GM23338 (cell line): Measurements from ENCODE around the gene UBE3A. TPM values are rescaled to one million over a fixed set of nuclear protein-coding genes. Genes with fewer than 3 reads are reported as not detected.

Experiments used
- ATAC-seq: fragments of 200-7000 bp; cut with Tn5 transposase; 3 replicates; pipeline ENCODE4 v1.9.1; 2020
- DNase-seq: peaks from one replicate; pipeline ENCODE4 v3.0.0-alpha.2; 2015; ENCODE audit warnings: low spot score
- H2AFZ ChIP-seq: fragments of 200-600 bp; sonication (generic); 2 replicates; pipeline ENCODE4 v1.8.0; 2016; ENCODE audit warnings: antibody characterized with exemption, mild to moderate bottlenecking, moderate library complexity
- H3F3A ChIP-seq: fragments of 200-600 bp; sonication (generic); replicated peaks from 2 replicates; pipeline ENCODE4 v1.8.0; 2017; ENCODE audit warnings: antibody characterized with exemption, mixed run types, low read depth
- H3K27ac ChIP-seq: fragments of 200-600 bp; sonication (generic); 2 replicates; pipeline ENCODE4 v1.6.1; 2016; ENCODE audit warnings: low read depth
- H3K27me3 ChIP-seq: fragments of 200-600 bp; sonication (generic); 2 replicates; pipeline ENCODE4 v1.8.0; 2016; ENCODE audit warnings: mild to moderate bottlenecking, mixed run types, moderate library complexity; ENCODE audit not compliant: insufficient read depth
- H3K36me3 ChIP-seq: fragments of 200-600 bp; sonication (generic); 2 replicates; pipeline ENCODE4 v1.8.0; 2016; ENCODE audit warnings: mild to moderate bottlenecking; ENCODE audit not compliant: insufficient read depth
- H3K4me1 ChIP-seq: fragments of 200-600 bp; sonication (generic); 2 replicates; pipeline ENCODE4 v1.8.0; 2016; ENCODE audit warnings: mild to moderate bottlenecking, moderate library complexity; ENCODE audit not compliant: insufficient read depth
- H3K4me2 ChIP-seq: fragments of 200-600 bp; sonication (generic); 2 replicates; pipeline ENCODE4 v1.7.1; 2017; ENCODE audit warnings: mixed run types
- H3K4me3 ChIP-seq: fragments of 200-600 bp; sonication (generic); 2 replicates; pipeline ENCODE4 v1.6.1; 2016; ENCODE audit warnings: mixed run types
- H3K79me2 ChIP-seq: fragments of 200-600 bp; sonication (generic); replicated peaks from 2 replicates; pipeline ENCODE4 v1.8.0; 2017; ENCODE audit warnings: mild to moderate bottlenecking; ENCODE audit not compliant: insufficient read depth
- H3K9me2 ChIP-seq: fragments of 200-600 bp; sonication (generic); 2 replicates; pipeline ENCODE4 v1.8.0; 2017; ENCODE audit not compliant: insufficient read depth
- H4K20me1 ChIP-seq: fragments of 200-600 bp; sonication (generic); replicated peaks from 2 replicates; pipeline ENCODE4 v1.8.0; 2017; ENCODE audit warnings: mild to moderate bottlenecking; ENCODE audit not compliant: insufficient read depth
- H3K27ac Mint-ChIP-seq: 2 replicates; pipeline ENCODE4 v1.8.0; 2020; ENCODE audit warnings: inconsistent platforms, mild to moderate bottlenecking, moderate library complexity, mixed read lengths
- H3K27me3 Mint-ChIP-seq: 3 replicates; pipeline ENCODE4 v1.8.0; 2022; ENCODE audit warnings: low read depth, mild to moderate bottlenecking, moderate library complexity, mixed read lengths, inconsistent platforms; ENCODE audit not compliant: insufficient read depth, poor library complexity
- H3K36me3 Mint-ChIP-seq: 3 replicates; pipeline ENCODE4 v1.8.0; 2021; ENCODE audit warnings: low read depth, mild to moderate bottlenecking, inconsistent platforms, moderate library complexity, mixed read lengths
- H3K4me1 Mint-ChIP-seq: 3 replicates; pipeline ENCODE4 v1.8.0; 2020; ENCODE audit warnings: mild to moderate bottlenecking, inconsistent platforms, mixed read lengths
- H3K4me3 Mint-ChIP-seq: 3 replicates; pipeline ENCODE4 v1.8.0; 2021; ENCODE audit warnings: moderate library complexity, mild to moderate bottlenecking, inconsistent platforms, mixed read lengths
- H3K9me3 Mint-ChIP-seq: 3 replicates; pipeline ENCODE4 v1.8.0; 2020; ENCODE audit warnings: moderate library complexity, mild to moderate bottlenecking, inconsistent platforms, mixed read lengths
- CREB1 ChIP-seq: fragments of 250-450 bp; sonication (Bioruptor Pico); IDR thresholded peaks from 2 replicates; pipeline ENCODE4 v1.5.0; 2020; ENCODE audit warnings: low read depth, mild to moderate bottlenecking, moderate library complexity
- CTCF ChIP-seq, 2 experiments: fragments of 200-600 bp in 1 of 2; sonication (generic) in 1 of 2; conservative IDR thresholded peaks; 2 replicates each; pipeline versions ENCODE4 v1.5.1 to v1.6.1; 2016 to 2017; ENCODE audit warnings: antibody characterized with exemption in 2 of 2, low read depth in 2 of 2, mild to moderate bottlenecking in 2 of 2, moderate library complexity in 1 of 2
- ETS1 ChIP-seq: IDR thresholded peaks from 2 replicates; pipeline ENCODE4 v1.6.1; 2016; ENCODE audit warnings: antibody characterized with exemption
- EZH2 ChIP-seq: fragments of 200-600 bp; sonication (generic); IDR thresholded peaks from one replicate; pipeline ENCODE4 v1.8.0; 2017; ENCODE audit warnings: antibody characterized with exemption, mild to moderate bottlenecking, low read depth; ENCODE audit not compliant: unreplicated experiment
- EZH2phosphoT487 ChIP-seq: fragments of 200-600 bp; sonication (generic); IDR thresholded peaks from one replicate; pipeline ENCODE4 v1.8.1; 2018; ENCODE audit warnings: antibody characterized with exemption; ENCODE audit not compliant: unreplicated experiment
- JUNB ChIP-seq: IDR thresholded peaks from one replicate; pipeline ENCODE4 v1.6.1; 2016; ENCODE audit warnings: antibody characterized with exemption; ENCODE audit not compliant: unreplicated experiment
- NANOG ChIP-seq: IDR thresholded peaks from 2 replicates; pipeline ENCODE4 v1.6.1; 2016; ENCODE audit warnings: antibody characterized with exemption, borderline replicate concordance
- POLR2AphosphoS5 ChIP-seq: IDR thresholded peaks from 2 replicates; pipeline ENCODE4 v1.6.1; 2016; ENCODE audit warnings: antibody characterized with exemption, low read depth
- REST ChIP-seq: IDR thresholded peaks from one replicate; pipeline ENCODE4 v1.6.1; 2018; ENCODE audit warnings: antibody characterized with exemption; ENCODE audit not compliant: unreplicated experiment
- STAT1 ChIP-seq: IDR thresholded peaks from one replicate; pipeline ENCODE4 v1.6.1; 2016; ENCODE audit warnings: antibody characterized with exemption; ENCODE audit not compliant: unreplicated experiment
- ZNF114 ChIP-seq: fragments of 250-450 bp; sonication (Bioruptor Pico); IDR thresholded peaks from 2 replicates; pipeline ENCODE4 v1.5.0; 2020; ENCODE audit warnings: mild to moderate bottlenecking, moderate library complexity
- ZNF331 ChIP-seq: fragments of 250-450 bp; sonication (Bioruptor Pico); IDR thresholded peaks from 2 replicates; pipeline ENCODE4 v1.5.0; 2020; ENCODE audit warnings: low read depth, mild to moderate bottlenecking, moderate library complexity
- ZNF462 ChIP-seq: fragments of 250-450 bp; sonication (Bioruptor Pico); IDR thresholded peaks from 2 replicates; pipeline ENCODE4 v1.5.0; 2020; ENCODE audit warnings: mild to moderate bottlenecking, moderate library complexity
- polyA plus RNA-seq: library from polyadenylated mRNA; unstranded; fragments of >200 nt; fragmentation: Nextera tagmentation; extraction: Ambion mirVana; gene quantifications from 2 replicates; pipeline ENCODE4 v1.2.1, GENCODE V29; 2016
- total RNA-seq: library from RNA; depleted of rRNA; stranded (reverse); fragments of >200 nt; shearing (Covaris generic); gene quantifications from 2 replicates; pipeline ENCODE4 v1.2.3, GENCODE V29; 2014

The UBE3A gene
- total and polyA plus RNA-seq, 2 experiments from 2014 or later: 96.1 to 150 TPM

- Histone ChIP-seq H4K20me1 (no peaks in the 10 kb centered on the region; the same call in 1 of the 2 replicates), H3F3A (no peaks in the 10 kb centered on the region), H3K4me1 (no peaks in the 10 kb centered on the region), H2AFZ (no peak overlapping the region), H3K4me2 (no peak overlapping the region), H3K27me3 (no peaks in the 10 kb centered on the region), H3K79me2 (no peaks in the 10 kb centered on the region), H3K4me3 (no peak overlapping the region), H3K27ac (no peak overlapping the region), H3K9me2 (no peaks in the 10 kb centered on the region), H3K36me3 (0 out of 2 replicates have a peak, but pooled peaks cover 3% of the 10 kb centered on the region)
- Mint-ChIP-seq H3K27me3 (peaks cover 8% of the 10 kb centered on the region), H3K9me3 (peaks cover 3% of the 10 kb centered on the region; the same call in 2 of the 3 replicates), H3K36me3 (peaks cover 51% of the 10 kb centered on the region), H3K4me3 (no peak overlapping the region), H3K4me1 (no peaks in the 10 kb centered on the region), H3K27ac (no peak overlapping the region)
- DNase-seq (no peak), ATAC-seq (no peak)
- TF ChIP-seq REST: no peak
- TF ChIP-seq ZNF462 (CRISPR knock-in tag): no peak
- TF ChIP-seq POLR2AphosphoS5: no peak
- no peak for TF ChIP-seq ZNF114
- TF ChIP-seq STAT1: no peak
- no peak for TF ChIP-seq JUNB
- TF ChIP-seq CTCF (conservative IDR thresholded peaks at IDR 0.05; ENCODE audit: low read depth in 2 of 2): no peak
- no peak for TF ChIP-seq EZH2
- no peak for TF ChIP-seq NANOG
- no peak for TF ChIP-seq CREB1 (CRISPR knock-in tag)
- no peak for TF ChIP-seq ZNF331
- no peak for TF ChIP-seq EZH2phosphoT487
- TF ChIP-seq ETS1: no peak
Observed at GRCh38 chr15:25335279-25335678, 103.5 kb downstream of the UBE3A start.
